ENCODE data around the gene BRAT1.

The BRAT1 gene

GRCh38 chr7:2498708-2499107 lies 56.6 kb downstream of the BRAT1 start:
- Histone ChIP-seq H3K4me3 (ENCODE audit: low read depth, low read length, poor library complexity, severe bottlenecking) (no peak overlapping the region), H2AFZ (ENCODE audit: low read length) (no peak overlapping the region), H3K79me2 (ENCODE audit: insufficient read depth, low read length) (no peaks in the 10 kb centered on the region), H3K9ac (ENCODE audit: low read length) (no peak overlapping the region), H3K4me1 (ENCODE audit: insufficient read depth, low read length, severe bottlenecking) (no peaks in the 10 kb centered on the region), H3K27me3 (ENCODE audit: insufficient read depth, low read length) (peaks cover 6% of the 10 kb centered on the region; the same call in 1 of the 2 replicates), H3F3A (ENCODE audit: insufficient read depth, low read length) (no peaks in the 10 kb centered on the region), H3K4me2 (ENCODE audit: low read length) (no peak overlapping the region), H3K27ac (ENCODE audit: low read depth, low read length, poor library complexity, severe bottlenecking) (no peak overlapping the region), H3K36me3 (ENCODE audit: insufficient read depth, low read length) (no peaks in the 10 kb centered on the region), H3K9me2 (ENCODE audit: low read depth, low read length) (no peaks in the 10 kb centered on the region), H3K9me3 (ENCODE audit: low read length) (no peaks in the 10 kb centered on the region), H4K20me1 (ENCODE audit: insufficient read depth, low read length) (no peaks in the 10 kb centered on the region)
- TF ChIP-seq EZH2 (IDR thresholded peaks at IDR 0.05; ENCODE audit: borderline replicate concordance, low read length): no peak
- TF ChIP-seq CTCF (IDR thresholded peaks at IDR 0.05; ENCODE audit: low read length): no peak

- Histone ChIP-seq H3K79me2 (ENCODE audit: insufficient read depth, low read length) (no peaks in the 10 kb centered on the region), H3K9ac (ENCODE audit: low read length) (no peak overlapping the region), H3K9me3 (ENCODE audit: low read length) (no peaks in the 10 kb centered on the region), H4K20me1 (ENCODE audit: insufficient read depth, low read length) (no peaks in the 10 kb centered on the region), H3K27ac (ENCODE audit: low read depth, low read length, poor library complexity, severe bottlenecking) (no peak overlapping the region), H3K9me2 (ENCODE audit: low read depth, low read length) (no peaks in the 10 kb centered on the region), H3K27me3 (ENCODE audit: insufficient read depth, low read length) (peaks cover 6% of the 10 kb centered on the region; the same call in 1 of the 2 replicates), H2AFZ (ENCODE audit: low read length) (no peak overlapping the region), H3K36me3 (ENCODE audit: insufficient read depth, low read length) (no peaks in the 10 kb centered on the region), H3F3A (ENCODE audit: insufficient read depth, low read length) (no peaks in the 10 kb centered on the region), H3K4me1 (ENCODE audit: insufficient read depth, low read length, severe bottlenecking) (no peaks in the 10 kb centered on the region), H3K4me3 (ENCODE audit: low read depth, low read length, poor library complexity, severe bottlenecking) (no peak overlapping the region), H3K4me2 (ENCODE audit: low read length) (no peak overlapping the region)
- no peak for TF ChIP-seq CTCF (IDR thresholded peaks at IDR 0.05; ENCODE audit: low read length)
Observed at GRCh38 chr7:2497500-2498336, 57.6 kb downstream of the BRAT1 start.

GRCh38 chr7:2497065-2497464 lies 58.3 kb downstream of the BRAT1 start:
- Histone ChIP-seq H3K4me2 (ENCODE audit: low read length) (no peak overlapping the region), H3K9me3 (ENCODE audit: low read length) (no peaks in the 10 kb centered on the region), H4K20me1 (ENCODE audit: insufficient read depth, low read length) (no peaks in the 10 kb centered on the region), H3K9me2 (ENCODE audit: low read depth, low read length) (no peaks in the 10 kb centered on the region), H2AFZ (ENCODE audit: low read length) (no peak overlapping the region), H3K79me2 (ENCODE audit: insufficient read depth, low read length) (no peaks in the 10 kb centered on the region), H3K27me3 (ENCODE audit: insufficient read depth, low read length) (peaks cover 6% of the 10 kb centered on the region; the same call in 1 of the 2 replicates), H3F3A (ENCODE audit: insufficient read depth, low read length) (no peaks in the 10 kb centered on the region), H3K27ac (ENCODE audit: low read depth, low read length, poor library complexity, severe bottlenecking) (no peak overlapping the region), H3K4me3 (ENCODE audit: low read depth, low read length, poor library complexity, severe bottlenecking) (no peak overlapping the region), H3K36me3 (ENCODE audit: insufficient read depth, low read length) (no peaks in the 10 kb centered on the region), H3K9ac (ENCODE audit: low read length) (no peak overlapping the region), H3K4me1 (ENCODE audit: insufficient read depth, low read length, severe bottlenecking) (no peaks in the 10 kb centered on the region)
- TF ChIP-seq CTCF (IDR thresholded peaks at IDR 0.05; ENCODE audit: low read length) (no peak), EZH2 (IDR thresholded peaks at IDR 0.05; ENCODE audit: borderline replicate concordance, low read length) (no peak)
